ENCODE results near the gene ACSS3.

The ACSS3 gene

GRCh38 chr12:81303935-81304334, 226.1 kb downstream of the ACSS3 start:
- no peak for DNase-seq

Measured in SHP77 (cell line).